H54 (cell line): Measurements from ENCODE around the gene DIAPH2.

ENCODE experiments used
- DNase-seq: peaks from one replicate; pipeline ENCODE4 v3.0.0; 2011; ENCODE audit warnings: low spot score, mixed read lengths; ENCODE audit not compliant: insufficient read length
- FAIRE-seq: peaks from 3 replicates; lab custom pipeline; 2011; peaks lifted over from hg19 to GRCh38; lab: Jason Lieb, UNC
- POLR2A ChIP-seq: IDR thresholded peaks from 2 replicates; pipeline ENCODE4 v1.6.1; 2011; ENCODE audit warnings: low read depth, mild to moderate bottlenecking, low read length

DIAPH2 gene

GRCh38 chrX:97294041-97294440 lies 609.4 kb downstream of the DIAPH2 start:
- no peak for FAIRE-seq
- DNase-seq, result no peak
- no peak for TF ChIP-seq POLR2A

GRCh38 chrX:97295954-97296353 lies 611.3 kb downstream of the DIAPH2 start:
- FAIRE-seq, result no peak
- no peak for DNase-seq
- TF ChIP-seq POLR2A, result no peak

GRCh38 chrX:97306771-97307470 lies 622.3 kb downstream of the DIAPH2 start:
- FAIRE-seq (no peak), DNase-seq (no peak)
- TF ChIP-seq POLR2A, result no peak

- DNase-seq (no peak), FAIRE-seq (no peak)
- no peak for TF ChIP-seq POLR2A
Measured at GRCh38 chrX:97308171-97308570, 623.5 kb downstream of the DIAPH2 start.

- TF ChIP-seq POLR2A, result no peak
- FAIRE-seq, result no peak
Measured at GRCh38 chrX:97309487-97310116, 625.0 kb downstream of the DIAPH2 start.

GRCh38 chrX:97310373-97310772 lies 625.7 kb downstream of the DIAPH2 start:
- DNase-seq, result no peak
- no peak for TF ChIP-seq POLR2A
- FAIRE-seq, result no peak

More at GRCh38 chrX:97309487-97310116, 625.0 kb downstream of the DIAPH2 start:
- DNase-seq, result no peak

GRCh38 chrX:97311066-97311778 lies 626.6 kb downstream of the DIAPH2 start:
- FAIRE-seq (no peak), DNase-seq (no peak)
- TF ChIP-seq POLR2A, result no peak

- DNase-seq, result no peak
- no peak for TF ChIP-seq POLR2A
- no peak for FAIRE-seq
Measured at GRCh38 chrX:97314345-97314744, 629.7 kb downstream of the DIAPH2 start.

- FAIRE-seq (no peak), DNase-seq (no peak)
- TF ChIP-seq POLR2A, result no peak
Measured at GRCh38 chrX:97315939-97316338, 631.3 kb downstream of the DIAPH2 start.

- no peak for TF ChIP-seq POLR2A
- no peak for DNase-seq
- FAIRE-seq, result no peak
Measured at GRCh38 chrX:97320305-97320704, 635.7 kb downstream of the DIAPH2 start.

GRCh38 chrX:97322401-97322800 lies 637.8 kb downstream of the DIAPH2 start:
- no peak for TF ChIP-seq POLR2A
- FAIRE-seq (no peak), DNase-seq (no peak)

- no peak for TF ChIP-seq POLR2A
- no peak for DNase-seq
- no peak for FAIRE-seq
Measured at GRCh38 chrX:97326456-97326855, 641.8 kb downstream of the DIAPH2 start.

GRCh38 chrX:97328853-97329390 lies 644.3 kb downstream of the DIAPH2 start:
- FAIRE-seq (no peak), DNase-seq (no peak)
- TF ChIP-seq POLR2A, result no peak

- FAIRE-seq (no peak), DNase-seq (no peak)
- no peak for TF ChIP-seq POLR2A
Measured at GRCh38 chrX:97330151-97330550, 645.5 kb downstream of the DIAPH2 start.
